HepG2 (cell line): ENCODE measurements around the gene BIRC7. TPM values are rescaled to one million over a fixed set of nuclear protein-coding genes. Genes with fewer than 3 reads are reported as not detected.

Experiments used
- CENPT ChIP-seq: sonication (generic); formaldehyde crosslinking; IDR thresholded peaks from 2 replicates; pipeline ENCODE4 v1.8.0; 2022; ENCODE audit warnings: low read depth, mild to moderate bottlenecking, moderate library complexity, missing genetic modification reagents
- DNMT3B ChIP-seq: conservative IDR thresholded peaks from 2 replicates; pipeline ENCODE4 v1.6.1; 2016; ENCODE audit warnings: missing biosample characterization, control low read depth
- IRF1 ChIP-seq: sonication (generic); formaldehyde crosslinking; IDR thresholded peaks from 2 replicates; pipeline ENCODE4 v1.4.0; 2020; ENCODE audit warnings: low read depth, mild to moderate bottlenecking, missing genetic modification reagents
- PLRG1 ChIP-seq: fragments of 450-650 bp; conservative IDR thresholded peaks from 2 replicates; pipeline ENCODE4 v1.6.1; 2016
- SCMH1 ChIP-seq: sonication (generic); formaldehyde crosslinking; IDR thresholded peaks from 2 replicates; pipeline ENCODE4 v1.9.0; 2021; ENCODE audit warnings: missing genetic modification reagents, mild to moderate bottlenecking, borderline replicate concordance
- THYN1 ChIP-seq: sonication (generic); formaldehyde crosslinking; IDR thresholded peaks from 2 replicates; pipeline ENCODE4 v1.8.1; 2023; ENCODE audit warnings: low read depth, mild to moderate bottlenecking, moderate library complexity, missing genetic modification reagents, borderline replicate concordance
- ZBTB10 ChIP-seq: sonication (generic); formaldehyde crosslinking; IDR thresholded peaks from 2 replicates; pipeline ENCODE4 v1.4.0; 2020; ENCODE audit warnings: missing genetic modification reagents, borderline replicate concordance
- ZBTB37 ChIP-seq: sonication (generic); formaldehyde crosslinking; IDR thresholded peaks from 2 replicates; pipeline ENCODE4 v1.4.0; 2020; ENCODE audit warnings: mild to moderate bottlenecking, missing genetic modification reagents
- ZFAT ChIP-seq: sonication (generic); formaldehyde crosslinking; conservative IDR thresholded peaks from 2 replicates; pipeline ENCODE4 v1.8.1; 2023; ENCODE audit warnings: missing genetic modification reagents, inconsistent platforms
- ZFP36L2 ChIP-seq: sonication (generic); formaldehyde crosslinking; IDR thresholded peaks from 2 replicates; pipeline ENCODE4 v1.4.0; 2020; ENCODE audit warnings: missing genetic modification reagents
- ZFY ChIP-seq: sonication (generic); formaldehyde crosslinking; IDR thresholded peaks from 2 replicates; pipeline ENCODE4 v1.4.0; 2020; ENCODE audit warnings: missing genetic modification reagents
- ZFYVE20 ChIP-seq: sonication (generic); formaldehyde crosslinking; IDR thresholded peaks from 2 replicates; pipeline ENCODE4 v1.8.0; 2023; ENCODE audit warnings: low read depth, mild to moderate bottlenecking, moderate library complexity, missing genetic modification reagents, borderline replicate concordance
- ZNF260 ChIP-seq: sonication (generic); formaldehyde crosslinking; IDR thresholded peaks from 2 replicates; pipeline ENCODE4 v1.4.0; 2020; ENCODE audit warnings: missing genetic modification reagents, low read depth, mild to moderate bottlenecking, borderline replicate concordance
- ZNF768 ChIP-seq: sonication (generic); formaldehyde crosslinking; IDR thresholded peaks from 2 replicates; pipeline ENCODE4 v1.4.0; 2020; ENCODE audit warnings: missing genetic modification reagents
- polyA plus RNA-seq, 8 experiments: library from polyadenylated mRNA; depleted of rRNA in 3 of 8; stranded (reverse) in 7 of 8; unstranded in 1 of 8; fragments of >200 nt; fragmentation: Illumina TruSeq in 4 of 8; extraction: Trizol in 4 of 8; gene quantifications; 2 replicates each; pipeline versions ENCODE4 v1.2.1 to v1.2.3, GENCODE V29; 2011 to 2016; ENCODE audit warnings: low read depth in 4 of 8, missing spikeins in 1 of 8, mixed read lengths in 1 of 8; ENCODE audit not compliant: insufficient read depth in 1 of 8
- total RNA-seq, 5 experiments: library from RNA; depleted of rRNA; stranded (reverse); fragments of >200 nt; fragmentation: Illumina TruSeq; extraction: Trizol; gene quantifications; 2 replicates each; pipeline ENCODE4 v1.2.3, GENCODE V29; 2016; ENCODE audit warnings: low read depth in 1 of 5
- TF ChIP-seq, protein P1 (sequence below): sonication (generic); formaldehyde crosslinking; IDR thresholded peaks from 2 replicates; pipeline ENCODE4 v1.4.0; 2020; ENCODE audit warnings: missing genetic modification reagents
- TF ChIP-seq, protein P2 (sequence below): sonication (generic); formaldehyde crosslinking; conservative IDR thresholded peaks from 2 replicates; pipeline ENCODE4 v1.8.0; 2022; ENCODE audit warnings: mild to moderate bottlenecking, moderate library complexity, missing genetic modification reagents
- TF ChIP-seq, protein P3 (sequence below): sonication (generic); formaldehyde crosslinking; IDR thresholded peaks from 2 replicates; pipeline ENCODE4 v1.8.0; 2022; ENCODE audit warnings: missing genetic modification reagents, low read depth, mild to moderate bottlenecking, borderline replicate concordance
- TF ChIP-seq, protein P4 (sequence below), 2 experiments: fragments of 450-650 bp in 1 of 2; sonication (generic) in 1 of 2; formaldehyde crosslinking; IDR thresholded peaks; 2 replicates each; pipeline versions ENCODE4 v1.5.0 to v1.8.0; 2020 to 2022; ENCODE audit warnings: mild to moderate bottlenecking in 1 of 2, missing genetic modification reagents in 1 of 2

BIRC7 gene
- total and polyA plus RNA-seq, 2 of the 13 experiments (the other 11 are each of a cell fraction or from before 2014, with no cell fraction given): 0.27 to 5.1 TPM

- TF ChIP-seq SCMH1 (CRISPR knock-in tag) (no peak), IRF1 (no peak), ZFY (CRISPR knock-in tag) (no peak; the same call in 1 of the 2 replicates), ZFP36L2 (CRISPR knock-in tag) (no peak), THYN1 (CRISPR knock-in tag) (no peak), ZNF768 (CRISPR knock-in tag) (no peak), ZFYVE20 (CRISPR knock-in tag) (no peak), ZBTB10 (CRISPR knock-in tag) (0 out of 2 replicates have a peak, but pooled peaks have one; percentile 7), ZFAT (CRISPR knock-in tag) (no peak), PLRG1 (no peak), ZBTB37 (CRISPR knock-in tag) (no peak), ZNF260 (no peak), CENPT (CRISPR knock-in tag) (no peak; the same call in 1 of the 2 replicates), DNMT3B (CRISPR knock-in tag) (0 out of 2 replicates have a peak, but pooled peaks have one; percentile 45)
- TF ChIP-seq, protein P1, sequence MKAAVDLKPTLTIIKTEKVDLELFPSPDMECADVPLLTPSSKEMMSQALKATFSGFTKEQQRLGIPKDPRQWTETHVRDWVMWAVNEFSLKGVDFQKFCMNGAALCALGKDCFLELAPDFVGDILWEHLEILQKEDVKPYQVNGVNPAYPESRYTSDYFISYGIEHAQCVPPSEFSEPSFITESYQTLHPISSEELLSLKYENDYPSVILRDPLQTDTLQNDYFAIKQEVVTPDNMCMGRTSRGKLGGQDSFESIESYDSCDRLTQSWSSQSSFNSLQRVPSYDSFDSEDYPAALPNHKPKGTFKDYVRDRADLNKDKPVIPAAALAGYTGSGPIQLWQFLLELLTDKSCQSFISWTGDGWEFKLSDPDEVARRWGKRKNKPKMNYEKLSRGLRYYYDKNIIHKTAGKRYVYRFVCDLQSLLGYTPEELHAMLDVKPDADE (CRISPR knock-in tag): no peak
- TF ChIP-seq, protein P2, sequence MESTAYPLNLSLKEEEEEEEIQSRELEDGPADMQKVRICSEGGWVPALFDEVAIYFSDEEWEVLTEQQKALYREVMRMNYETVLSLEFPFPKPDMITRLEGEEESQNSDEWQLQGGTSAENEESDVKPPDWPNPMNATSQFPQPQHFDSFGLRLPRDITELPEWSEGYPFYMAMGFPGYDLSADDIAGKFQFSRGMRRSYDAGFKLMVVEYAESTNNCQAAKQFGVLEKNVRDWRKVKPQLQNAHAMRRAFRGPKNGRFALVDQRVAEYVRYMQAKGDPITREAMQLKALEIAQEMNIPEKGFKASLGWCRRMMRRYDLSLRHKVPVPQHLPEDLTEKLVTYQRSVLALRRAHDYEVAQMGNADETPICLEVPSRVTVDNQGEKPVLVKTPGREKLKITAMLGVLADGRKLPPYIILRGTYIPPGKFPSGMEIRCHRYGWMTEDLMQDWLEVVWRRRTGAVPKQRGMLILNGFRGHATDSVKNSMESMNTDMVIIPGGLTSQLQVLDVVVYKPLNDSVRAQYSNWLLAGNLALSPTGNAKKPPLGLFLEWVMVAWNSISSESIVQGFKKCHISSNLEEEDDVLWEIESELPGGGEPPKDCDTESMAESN (CRISPR knock-in tag): no peak
- TF ChIP-seq, protein P3, sequence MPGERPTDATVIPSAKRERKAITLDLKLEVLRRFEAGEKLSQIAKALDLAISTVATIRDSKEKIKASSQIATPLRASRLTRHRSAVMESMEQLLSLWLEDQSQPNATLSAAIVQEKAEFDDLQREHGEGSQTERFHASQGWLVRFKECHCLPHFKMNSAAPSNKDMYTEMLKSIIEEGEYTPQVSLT (CRISPR knock-in tag): no peak
- TF ChIP-seq, protein P4, sequence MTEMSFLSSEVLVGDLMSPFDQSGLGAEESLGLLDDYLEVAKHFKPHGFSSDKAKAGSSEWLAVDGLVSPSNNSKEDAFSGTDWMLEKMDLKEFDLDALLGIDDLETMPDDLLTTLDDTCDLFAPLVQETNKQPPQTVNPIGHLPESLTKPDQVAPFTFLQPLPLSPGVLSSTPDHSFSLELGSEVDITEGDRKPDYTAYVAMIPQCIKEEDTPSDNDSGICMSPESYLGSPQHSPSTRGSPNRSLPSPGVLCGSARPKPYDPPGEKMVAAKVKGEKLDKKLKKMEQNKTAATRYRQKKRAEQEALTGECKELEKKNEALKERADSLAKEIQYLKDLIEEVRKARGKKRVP (CRISPR knock-in tag; IDR thresholded peaks at IDR 0.05): no peak
Observed at GRCh38 chr20:63215101-63216040, 20.3 kb upstream of the BIRC7 start (continued).
